RWPE1 (cell line): ENCODE measurements around the gene HOOK2.
"Not testable (repeated sequence)": the region's sequence is repeated elsewhere in the genome, so short reads cannot be mapped to it uniquely, and the experiment has no call there.

Experiments used
- CTCF ChIA-PET: fragments of 350-600 bp; sonication (Branson Sonifier 250); formaldehyde crosslinking; extraction: SDS; loops from one replicate; lab custom pipeline; 2021; lab: Yijun Ruan, JAX
- POLR2A ChIA-PET: fragments of 400-600 bp; formaldehyde crosslinking; extraction: SDS; loops from one replicate; lab custom pipeline; 2020; ENCODE audit warnings: antibody characterized with exemption; ENCODE audit not compliant: low non-redundant PET; lab: Yijun Ruan, JAX
- DNase-seq: peaks from one replicate; pipeline ENCODE4 v3.0.0; 2012; ENCODE audit warnings: low spot score
- H3K27ac ChIP-seq: fragments of 450-650 bp; 2 replicates; pipeline ENCODE4 v1.5.1; 2017
- CTCF ChIP-seq: fragments of 450-650 bp; conservative IDR thresholded peaks from 2 replicates; pipeline ENCODE4 v1.5.1; 2017; ENCODE audit warnings: low read depth, mild to moderate bottlenecking

Gene HOOK2

GRCh38 chr19:12802267-12803106 lies 27.1 kb upstream of the HOOK2 start:
- peak overlapping the region; percentile 100 for H3K27ac ChIP-seq
- no peak for TF ChIP-seq CTCF
- CTCF ChIA-PET: interaction anchor here (0.5 to 1.0 kb wide), 4 partner anchors 25 to 45 kb away, joined by 3 to 4 read pairs (median 3); no protein-coding TSS in a partner anchor
- peak; percentile 13 for DNase-seq
- POLR2A ChIA-PET: no interaction called here

DNA sequence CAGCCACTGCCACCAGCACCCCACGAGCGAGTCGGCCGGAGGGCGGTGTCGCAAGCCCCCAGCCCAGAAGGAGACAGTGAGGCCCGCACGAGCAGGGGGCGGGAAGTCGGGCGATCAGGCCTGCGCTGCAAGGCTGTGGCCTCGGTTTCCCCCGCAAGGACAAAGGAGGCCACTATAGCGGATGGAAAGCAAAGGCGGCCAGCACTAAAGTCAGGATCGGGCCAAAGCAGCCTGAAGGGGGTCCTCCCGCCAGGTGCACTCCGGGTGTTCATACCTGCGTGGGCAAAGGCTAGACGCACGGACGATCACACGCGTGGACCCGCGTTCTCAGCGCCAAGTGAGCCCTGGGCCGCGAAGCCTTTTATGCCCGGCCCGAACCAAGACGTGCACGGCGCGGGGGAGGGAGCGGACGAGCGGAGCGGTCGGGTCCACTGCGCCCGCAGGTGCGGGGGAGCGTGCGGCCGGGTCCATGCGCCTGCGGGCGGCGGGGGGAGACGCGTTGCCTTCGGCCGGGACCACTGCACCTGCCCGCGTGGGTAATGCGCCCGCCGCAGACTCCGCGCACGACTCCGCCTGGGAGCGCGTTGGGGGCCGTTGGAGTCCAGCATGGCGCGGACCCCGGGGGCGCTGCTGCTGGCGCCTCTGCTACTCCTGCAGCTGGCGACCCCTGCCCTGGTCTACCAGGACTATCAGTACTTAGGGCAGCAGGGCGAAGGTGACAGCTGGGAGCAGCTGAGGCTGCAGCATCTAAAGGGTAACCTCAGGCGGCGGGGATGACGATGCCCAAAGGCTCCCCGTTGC lies 26.3 kb upstream of the HOOK2 start, which contains the start of the genes PRDX2 and THSD8:
PRDX2 (minus strand) TSS at position 335 of the 801 bp plus-strand sequence. CDS start 539 bp downstream, outside the sequence.
THSD8 (plus strand) TSS at position 604 of the 801 bp plus-strand sequence; CDS start at position 607, 3 bp downstream.
- peak within 1 kb of the TSS; percentile 100 for H3K27ac ChIP-seq
- DNase-seq: peak; percentile 79
- ChIA-PET POLR2A (no interaction called here), CTCF (interaction anchor here (0.5 to 1.2 kb wide), 5 partner anchors 24 to 45 kb away, joined by 3 to 8 read pairs (median 3); no protein-coding TSS in a partner anchor)
- no peak for TF ChIP-seq CTCF

DNA sequence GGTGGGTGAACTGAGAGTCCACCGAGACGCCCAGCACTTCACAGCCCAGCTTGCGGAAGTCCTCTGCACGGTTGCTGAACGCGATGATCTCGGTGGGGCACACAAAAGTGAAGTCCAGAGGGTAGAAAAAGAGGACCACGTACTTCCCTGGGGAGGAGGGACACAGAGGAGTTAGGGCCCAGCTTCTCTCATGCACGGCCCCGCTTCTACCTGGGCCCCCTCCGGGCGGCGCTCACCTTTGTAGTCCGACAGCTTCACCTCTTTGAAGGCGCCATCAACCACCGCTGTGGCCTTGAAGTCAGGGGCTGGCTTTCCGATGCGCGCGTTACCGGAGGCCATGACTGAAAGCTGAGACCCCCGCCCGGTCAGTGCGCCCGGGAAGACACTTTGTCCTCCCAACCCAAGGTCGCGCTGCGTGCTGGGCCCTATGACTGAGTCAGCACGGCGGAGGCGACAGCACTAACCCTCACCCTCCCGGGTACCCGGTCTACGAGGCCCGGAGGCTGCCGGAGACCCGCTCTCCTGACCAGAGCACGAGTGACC lies 25.6 kb upstream of the HOOK2 start:
- no peak for TF ChIP-seq CTCF
- no peak for DNase-seq
- H3K27ac ChIP-seq: peak overlapping the region; percentile 100
- ChIA-PET CTCF (interaction anchor here (0.6 to 1.3 kb wide), 4 partner anchors 23 to 47 kb away, joined by 3 to 8 read pairs (median 5); no protein-coding TSS in a partner anchor), POLR2A (no interaction called here)

DNA sequence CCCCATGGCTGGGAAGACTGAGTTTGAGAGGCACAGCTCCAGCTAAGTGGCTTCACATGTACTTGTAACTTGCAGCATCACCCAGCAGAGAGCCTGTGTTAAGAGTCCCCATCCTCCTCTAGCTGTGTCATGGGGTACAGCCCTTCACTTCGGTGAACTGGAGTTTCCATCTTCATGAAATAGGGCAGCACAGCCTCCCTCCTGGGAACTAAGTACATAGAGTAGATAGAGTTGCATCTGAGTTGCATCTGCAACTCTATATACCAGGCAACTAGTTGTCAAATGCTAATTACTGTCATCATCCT lies 25.1 kb upstream of the HOOK2 start:
- no peak for DNase-seq
- peak overlapping the region; percentile 100 for H3K27ac ChIP-seq
- TF ChIP-seq CTCF: no peak
- CTCF ChIA-PET: interaction anchor here (0.9 to 1.3 kb wide), 3 partner anchors 22 to 47 kb away, joined by 4 to 8 read pairs (median 6); no protein-coding TSS in a partner anchor
- POLR2A ChIA-PET: no interaction called here

DNA sequence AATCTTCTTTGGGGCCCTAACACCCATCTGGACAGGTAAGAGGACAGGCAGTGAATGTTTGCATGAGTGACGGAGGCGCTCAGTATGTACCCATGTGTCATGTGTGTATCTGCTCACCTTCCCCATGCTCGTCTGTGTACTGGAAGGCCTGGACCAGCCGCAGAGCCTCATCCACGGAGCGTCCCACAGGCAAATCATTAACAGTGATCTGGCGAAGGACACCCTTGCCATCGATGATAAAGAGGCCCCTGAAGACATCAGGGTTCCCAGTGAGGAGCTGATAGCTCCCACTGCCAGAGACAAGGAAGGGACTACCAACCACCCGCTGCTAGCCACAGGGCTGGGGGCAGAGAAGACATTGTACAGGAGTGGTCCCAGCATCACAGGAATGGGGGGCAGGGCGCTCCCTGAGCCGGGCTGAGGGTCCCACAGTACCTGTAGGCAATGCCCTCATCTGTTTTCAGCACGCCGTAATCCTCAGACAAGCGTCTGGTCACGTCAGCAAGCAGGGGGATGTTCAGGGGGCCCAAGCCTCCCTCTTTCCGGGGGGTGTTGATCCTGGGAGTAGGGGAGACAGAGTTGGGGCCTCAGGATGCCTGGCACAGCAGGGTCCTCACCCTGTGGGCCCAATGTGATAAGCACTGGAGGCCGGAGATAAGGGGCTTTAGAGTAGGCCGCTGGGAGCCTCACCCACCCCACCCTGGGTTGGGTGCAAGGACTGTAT lies 24.6 kb upstream of the HOOK2 start:
- TF ChIP-seq CTCF: no peak
- peak overlapping the region; percentile 100 for H3K27ac ChIP-seq
- ChIA-PET POLR2A (no interaction called here), CTCF (interaction anchor here (0.6 to 1.3 kb wide), 4 partner anchors 22 to 48 kb away, joined by 3 to 6 read pairs (median 4); no protein-coding TSS in a partner anchor)
- no peak for DNase-seq

GRCh38 chr19:12797607-12798006 lies 22.3 kb upstream of the HOOK2 start:
- peak overlapping the region; percentile 100 for H3K27ac ChIP-seq
- not testable (repeated sequence) for DNase-seq
- POLR2A ChIA-PET: interaction anchor here (0.7 kb wide), 1 partner anchor 43 kb away, joined by 5 read pairs; no protein-coding TSS in a partner anchor
- CTCF ChIA-PET: interaction anchor here (1.0 to 2.6 kb wide), 2 partner anchors 50 kb away, joined by 3 to 10 read pairs; no protein-coding TSS in a partner anchor
